Kidney epithelial cell (primary cell): Measurements from ENCODE around the gene E2F4. TPM values are rescaled to one million over a fixed set of nuclear protein-coding genes. Genes with fewer than 3 reads are reported as not detected.

Experiments used
- DNase-seq: peaks from one replicate; pipeline ENCODE4 v3.0.0-alpha.2; 2010; ENCODE audit warnings: low read depth
- H3K27me3 ChIP-seq: 2 replicates; pipeline ENCODE4 v1.6.0; 2011; ENCODE audit warnings: low read length; ENCODE audit not compliant: control insufficient read depth, insufficient read depth
- H3K36me3 ChIP-seq: 2 replicates; pipeline ENCODE4 v1.5.1; 2011; ENCODE audit warnings: low read length; ENCODE audit not compliant: control insufficient read depth, insufficient read depth
- H3K4me3 ChIP-seq: 2 replicates; pipeline ENCODE4 v1.5.1; 2011; ENCODE audit warnings: low read depth, mild to moderate bottlenecking, control low read depth, low read length
- total RNA-seq: library from RNA; depleted of rRNA; stranded (reverse); fragments of >200 nt; gene quantifications from 2 replicates; pipeline ENCODE4 v1.2.3, GENCODE V29; 2015
- TF ChIP-seq, protein P1 (sequence below): IDR thresholded peaks from 2 replicates; pipeline ENCODE4 v1.5.1; 2011; ENCODE audit warnings: mild to moderate bottlenecking, moderate library complexity, low read length, control low read depth, inconsistent platforms; ENCODE audit not compliant: insufficient read depth, poor library complexity, severe bottlenecking

Gene E2F4, protein sequence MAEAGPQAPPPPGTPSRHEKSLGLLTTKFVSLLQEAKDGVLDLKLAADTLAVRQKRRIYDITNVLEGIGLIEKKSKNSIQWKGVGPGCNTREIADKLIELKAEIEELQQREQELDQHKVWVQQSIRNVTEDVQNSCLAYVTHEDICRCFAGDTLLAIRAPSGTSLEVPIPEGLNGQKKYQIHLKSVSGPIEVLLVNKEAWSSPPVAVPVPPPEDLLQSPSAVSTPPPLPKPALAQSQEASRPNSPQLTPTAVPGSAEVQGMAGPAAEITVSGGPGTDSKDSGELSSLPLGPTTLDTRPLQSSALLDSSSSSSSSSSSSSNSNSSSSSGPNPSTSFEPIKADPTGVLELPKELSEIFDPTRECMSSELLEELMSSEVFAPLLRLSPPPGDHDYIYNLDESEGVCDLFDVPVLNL
- 84.9 and 109 TPM in 2 replicates for total RNA-seq

DNA sequence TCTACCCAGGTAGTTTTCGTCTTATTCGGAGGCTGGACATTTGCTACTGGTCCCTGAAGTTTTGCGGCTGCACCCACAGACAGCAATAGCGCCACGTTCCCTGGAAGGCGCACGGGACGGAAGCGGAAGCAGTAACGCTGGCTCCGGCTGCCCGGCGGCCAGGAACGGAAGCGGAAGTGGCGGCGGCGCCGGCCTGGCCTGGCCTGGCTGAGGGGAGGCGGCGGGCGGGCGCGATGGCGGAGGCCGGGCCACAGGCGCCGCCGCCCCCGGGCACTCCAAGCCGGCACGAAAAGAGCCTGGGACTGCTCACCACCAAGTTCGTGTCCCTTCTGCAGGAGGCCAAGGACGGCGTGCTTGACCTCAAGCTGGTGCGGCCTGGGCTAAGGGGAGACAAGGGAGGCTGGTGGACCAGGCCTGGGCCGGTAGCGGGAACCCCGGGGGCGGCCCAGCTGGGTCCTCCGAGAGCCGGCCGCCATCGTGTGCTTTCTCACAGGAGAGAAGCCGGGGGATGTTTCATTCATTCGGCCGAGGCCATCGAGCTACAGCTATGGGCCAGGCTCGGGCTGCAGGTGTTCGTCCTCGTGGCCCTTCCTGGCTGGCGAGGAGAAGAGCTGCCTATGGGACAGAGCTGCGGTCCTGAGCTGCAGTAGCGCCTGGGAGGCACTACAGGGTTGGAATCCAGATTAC, at the start of gene E2F4:
E2F4 (plus strand) TSS at position 161 of the 687 bp plus-strand sequence; CDS start at position 234, 73 bp downstream.
- peak within 1 kb of the TSS; percentile 94 for H3K4me3 ChIP-seq
- TF ChIP-seq, protein P1, sequence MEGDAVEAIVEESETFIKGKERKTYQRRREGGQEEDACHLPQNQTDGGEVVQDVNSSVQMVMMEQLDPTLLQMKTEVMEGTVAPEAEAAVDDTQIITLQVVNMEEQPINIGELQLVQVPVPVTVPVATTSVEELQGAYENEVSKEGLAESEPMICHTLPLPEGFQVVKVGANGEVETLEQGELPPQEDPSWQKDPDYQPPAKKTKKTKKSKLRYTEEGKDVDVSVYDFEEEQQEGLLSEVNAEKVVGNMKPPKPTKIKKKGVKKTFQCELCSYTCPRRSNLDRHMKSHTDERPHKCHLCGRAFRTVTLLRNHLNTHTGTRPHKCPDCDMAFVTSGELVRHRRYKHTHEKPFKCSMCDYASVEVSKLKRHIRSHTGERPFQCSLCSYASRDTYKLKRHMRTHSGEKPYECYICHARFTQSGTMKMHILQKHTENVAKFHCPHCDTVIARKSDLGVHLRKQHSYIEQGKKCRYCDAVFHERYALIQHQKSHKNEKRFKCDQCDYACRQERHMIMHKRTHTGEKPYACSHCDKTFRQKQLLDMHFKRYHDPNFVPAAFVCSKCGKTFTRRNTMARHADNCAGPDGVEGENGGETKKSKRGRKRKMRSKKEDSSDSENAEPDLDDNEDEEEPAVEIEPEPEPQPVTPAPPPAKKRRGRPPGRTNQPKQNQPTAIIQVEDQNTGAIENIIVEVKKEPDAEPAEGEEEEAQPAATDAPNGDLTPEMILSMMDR: no peak
- no peak for DNase-seq
- H3K27me3 ChIP-seq: no peaks in the 10 kb centered on the region
- peaks cover 2% of the 10 kb centered on the region for H3K36me3 ChIP-seq

DNA sequence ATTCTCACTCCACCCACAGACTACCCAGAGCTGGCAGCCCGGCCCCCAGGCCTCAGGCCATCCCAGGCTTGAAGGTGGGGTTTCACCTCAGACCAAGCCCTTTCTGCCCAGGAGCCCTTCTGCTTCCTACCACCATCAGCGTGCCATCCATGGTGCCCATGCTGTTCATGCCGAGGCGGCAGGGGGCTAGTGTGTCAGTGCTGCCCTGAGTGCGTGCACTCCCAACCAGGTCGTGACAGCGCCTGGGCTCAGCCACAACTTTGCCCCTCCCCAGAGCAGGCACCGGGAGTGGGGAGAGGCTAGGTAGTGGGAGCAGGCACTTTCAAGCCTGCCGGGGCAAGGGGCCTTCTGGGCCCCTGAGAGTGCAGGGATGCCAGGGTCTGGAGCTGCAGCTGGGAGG, 49.6 kb upstream of the E2F4 start:
- no peak overlapping the region for H3K4me3 ChIP-seq
- no peaks in the 10 kb centered on the region for H3K27me3 ChIP-seq
- TF ChIP-seq, protein P1: no peak
- no peak for DNase-seq
- H3K36me3 ChIP-seq: peaks cover 3% of the 10 kb centered on the region

DNA sequence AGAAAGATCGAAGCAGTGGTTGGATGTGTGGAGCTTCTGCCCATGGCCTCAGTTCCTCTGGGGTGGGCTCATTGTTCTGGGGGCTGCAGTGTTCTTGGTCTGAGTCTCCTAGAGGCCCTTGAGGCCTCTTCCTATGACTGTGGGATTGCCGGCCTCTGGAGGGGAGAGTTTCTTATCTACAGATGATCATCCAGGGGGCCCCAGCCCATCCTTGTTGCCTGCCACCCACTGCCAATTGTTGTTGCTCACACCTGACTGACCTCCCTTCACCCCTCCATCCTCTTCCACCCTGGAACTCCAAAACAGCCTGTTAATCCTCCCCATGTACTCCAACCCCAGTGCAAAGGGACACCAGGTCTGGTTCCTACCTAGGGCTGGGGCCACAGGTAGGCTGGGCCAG, 47.0 kb upstream of the E2F4 start:
- TF ChIP-seq, protein P1: no peak
- peaks cover 4% of the 10 kb centered on the region for H3K36me3 ChIP-seq
- no peak for DNase-seq

DNA sequence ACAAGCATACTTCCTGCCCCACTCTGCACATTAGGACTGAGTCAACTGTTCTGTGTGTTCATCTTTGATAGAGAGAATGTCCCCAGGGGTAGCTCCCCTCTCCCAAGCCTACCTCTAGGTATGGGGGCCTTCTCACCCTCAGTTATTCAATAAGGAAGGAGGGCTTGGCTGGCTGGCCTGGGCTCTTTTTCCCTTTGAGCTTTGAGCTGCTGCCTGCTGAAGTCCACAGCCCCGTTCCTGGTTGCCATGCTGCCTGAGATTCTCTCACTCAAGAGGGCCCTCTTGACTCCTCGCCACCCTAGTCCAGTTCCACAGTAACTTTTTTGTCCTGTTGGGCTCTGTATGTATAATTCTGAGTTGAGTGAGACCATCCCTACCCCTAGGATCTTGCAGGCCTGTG, 46.2 kb upstream of the E2F4 start:
- no peak for DNase-seq
- Histone ChIP-seq H3K36me3 (peaks cover 4% of the 10 kb centered on the region), H3K27me3 (peaks cover 17% of the 10 kb centered on the region), H3K4me3 (no peak overlapping the region)
- TF ChIP-seq, protein P1: no peak

More for the DNA sequence above, 47.0 kb upstream of the E2F4 start:
- no peak overlapping the region for H3K4me3 ChIP-seq
- peaks cover 9% of the 10 kb centered on the region for H3K27me3 ChIP-seq

DNA sequence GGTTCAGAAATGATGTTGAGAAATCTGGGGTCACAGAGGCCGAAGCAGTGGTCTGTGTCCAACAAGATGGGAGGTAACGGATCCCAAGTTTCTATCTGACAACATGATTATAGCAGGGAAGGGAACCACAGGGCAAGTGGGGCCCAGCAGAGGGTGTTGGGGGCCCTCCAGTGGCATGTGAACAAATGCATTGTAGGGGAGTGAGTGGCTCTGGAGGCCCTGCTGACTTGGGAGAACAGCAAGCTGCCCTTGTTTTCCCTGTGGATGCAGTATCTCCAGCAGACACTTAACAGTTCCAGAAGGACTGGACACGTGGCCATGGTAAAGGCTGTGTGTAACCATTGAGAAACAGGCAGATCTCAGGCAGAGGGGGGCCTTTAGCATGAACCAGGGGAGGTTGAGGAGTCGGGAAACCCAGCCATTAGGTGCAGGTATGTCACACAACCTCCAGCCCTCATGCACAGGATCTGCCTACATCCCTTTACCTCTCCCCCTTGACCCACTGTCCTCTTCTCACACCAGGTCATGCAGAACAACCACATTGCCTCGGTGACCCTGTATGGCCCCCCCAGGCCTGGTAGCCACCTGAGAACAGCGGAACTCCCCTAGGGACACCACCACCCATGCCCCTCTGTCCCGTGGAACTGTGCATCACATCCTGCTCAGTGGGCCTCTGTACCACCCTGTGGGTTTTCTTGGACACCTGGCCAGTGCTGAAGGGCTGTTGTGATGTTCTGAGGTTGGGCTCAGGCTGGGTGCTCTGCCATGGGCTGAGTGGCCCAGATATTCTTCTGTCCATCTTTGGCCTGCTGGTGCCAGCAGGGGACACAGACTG, 45.2 kb upstream of the E2F4 start:
- DNase-seq: no peak
- H3K4me3 ChIP-seq: no peak overlapping the region
- peaks cover 4% of the 10 kb centered on the region for H3K36me3 ChIP-seq
- peaks cover 19% of the 10 kb centered on the region for H3K27me3 ChIP-seq
- TF ChIP-seq, protein P1: peak; percentile 11
